Neutrophil (primary cell): ENCODE data around the gene TLE2.

Experiments used
- H3K27ac ChIP-seq: fragments of 200-600 bp; sonication (generic); 2 replicates; pipeline ENCODE4 v1.5.1; 2016; ENCODE audit warnings: mild to moderate bottlenecking, moderate library complexity
- H3K27me3 ChIP-seq: fragments of 200-600 bp; sonication (generic); 2 replicates; pipeline ENCODE4 v1.6.0; 2016; ENCODE audit warnings: mild to moderate bottlenecking
- H3K36me3 ChIP-seq: fragments of 200-600 bp; sonication (generic); 2 replicates; pipeline ENCODE4 v1.5.1; 2017
- H3K4me1 ChIP-seq, 2 experiments: fragments of 200-600 bp in 1 of 2; sonication (generic) in 1 of 2; 1 replicate in 1 of 2; 2 replicates in 1 of 2; pipeline versions ENCODE4 v1.5.1 to v1.6.1; 2013 to 2016; ENCODE audit warnings: low read depth in 1 of 2, low read length in 1 of 2, mild to moderate bottlenecking in 1 of 2, moderate library complexity in 1 of 2; ENCODE audit not compliant: control insufficient read depth in 1 of 2, insufficient read depth in 1 of 2
- H3K4me3 ChIP-seq, 2 experiments: fragments of 200-600 bp in 1 of 2; sonication (generic) in 1 of 2; 1 replicate in 1 of 2; 2 replicates in 1 of 2; pipeline ENCODE4 v1.5.1; 2013 to 2016; ENCODE audit warnings: low read depth in 1 of 2, low read length in 1 of 2, mild to moderate bottlenecking in 1 of 2, moderate library complexity in 1 of 2
- H3K9me3 ChIP-seq: fragments of 200-600 bp; sonication (generic); 2 replicates; pipeline ENCODE4 v1.5.1; 2016
- CTCF ChIP-seq: fragments of 200-600 bp; sonication (generic); IDR thresholded peaks from 2 replicates; pipeline ENCODE4 v1.5.1; 2016; ENCODE audit warnings: antibody characterized with exemption

Gene TLE2

GRCh38 chr19:2984215-2984528 lies 44.9 kb downstream of the TLE2 start:
- Histone ChIP-seq H3K4me1 (no peaks in the 10 kb centered on the region), H3K9me3 (no peaks in the 10 kb centered on the region), H3K4me3 (no peak overlapping the region), H3K27me3 (peaks cover 69% of the 10 kb centered on the region), H3K36me3 (no peaks in the 10 kb centered on the region), H3K27ac (no peak overlapping the region)
- TF ChIP-seq CTCF, result no peak

GRCh38 chr19:2983351-2984214 lies 45.5 kb downstream of the TLE2 start:
- no peak overlapping the region for H3K4me3 ChIP-seq
- no peak for TF ChIP-seq CTCF

GRCh38 chr19:2982983-2983350 lies 46.1 kb downstream of the TLE2 start:
- H3K4me3 ChIP-seq, result no peak overlapping the region
- no peaks in the 10 kb centered on the region for H3K9me3 ChIP-seq
- no peaks in the 10 kb centered on the region for H3K4me1 ChIP-seq
- no peak for TF ChIP-seq CTCF
- no peaks in the 10 kb centered on the region for H3K36me3 ChIP-seq
- no peak overlapping the region for H3K27ac ChIP-seq
- peaks cover 71% of the 10 kb centered on the region for H3K27me3 ChIP-seq

More at GRCh38 chr19:2983351-2984214, 45.5 kb downstream of the TLE2 start:
- no peak overlapping the region for H3K27ac ChIP-seq
- H3K36me3 ChIP-seq, result no peaks in the 10 kb centered on the region
- H3K9me3 ChIP-seq, result no peaks in the 10 kb centered on the region
- H3K27me3 ChIP-seq, result peaks cover 69% of the 10 kb centered on the region
- no peaks in the 10 kb centered on the region for H3K4me1 ChIP-seq

- no peak overlapping the region for H3K27ac ChIP-seq
- no peaks in the 10 kb centered on the region for H3K9me3 ChIP-seq
- H3K4me3 ChIP-seq, result no peak overlapping the region
- no peaks in the 10 kb centered on the region for H3K36me3 ChIP-seq
- peaks cover 71% of the 10 kb centered on the region for H3K27me3 ChIP-seq
- no peak for TF ChIP-seq CTCF
- H3K4me1 ChIP-seq, result peaks cover 0 to 2% of the 10 kb centered on the region in 2 experiments
Measured at GRCh38 chr19:2982561-2982960, 46.5 kb downstream of the TLE2 start.

GRCh38 chr19:2981898-2982297 lies 47.2 kb downstream of the TLE2 start:
- Histone ChIP-seq H3K27me3 (peaks cover 71% of the 10 kb centered on the region), H3K4me1 (peaks cover 3 to 9% of the 10 kb centered on the region in 2 experiments), H3K27ac (no peak overlapping the region), H3K36me3 (no peaks in the 10 kb centered on the region), H3K4me3 (no peak overlapping the region), H3K9me3 (no peaks in the 10 kb centered on the region)
- no peak for TF ChIP-seq CTCF
